ENCODE data around the gene SPTLC3.

The SPTLC3 gene

GRCh38 chr20:13101706-13102105 is 92.9 kb downstream of the SPTLC3 start:
- DNase-seq = no peak

DNA sequence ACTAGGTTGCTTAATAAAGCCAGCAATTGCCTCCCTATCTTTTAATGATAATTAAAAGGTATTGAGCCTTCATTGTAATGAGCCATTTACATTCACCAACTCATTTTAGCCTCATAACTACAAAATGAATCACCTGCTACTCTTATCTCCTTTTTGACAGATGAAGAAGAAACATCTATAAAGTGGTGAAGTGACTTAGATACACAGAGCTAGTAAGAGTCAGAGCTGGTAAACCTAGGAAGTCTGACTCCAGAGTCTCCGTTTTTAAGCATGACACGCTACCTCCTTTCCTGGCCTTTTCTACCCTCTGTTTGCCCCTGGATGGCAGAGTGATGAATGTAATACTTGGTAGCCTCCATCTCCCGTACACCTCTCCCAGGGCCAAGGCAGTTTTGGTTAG is 93.5 kb downstream of the SPTLC3 start:
- no peak for DNase-seq

DNA sequence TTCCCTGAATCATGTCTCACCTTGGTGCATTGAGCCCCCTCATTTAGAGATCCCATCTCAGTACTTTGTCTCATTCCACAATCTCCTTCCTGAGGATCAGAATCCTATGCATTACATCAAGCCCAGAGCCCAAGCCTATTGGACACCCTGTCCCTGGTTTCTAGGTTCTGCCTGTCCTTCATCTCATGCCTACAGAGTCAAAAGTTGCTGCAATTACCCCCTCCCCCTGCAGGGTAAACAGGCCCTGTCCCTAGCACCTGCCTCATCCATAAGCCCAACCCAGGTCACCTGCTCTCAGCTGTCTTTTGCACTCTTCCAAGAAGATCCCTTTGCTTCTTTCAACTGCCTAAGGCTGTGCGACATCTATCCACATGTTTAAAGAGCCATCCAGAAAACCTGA is 93.9 kb downstream of the SPTLC3 start:
- no peak for DNase-seq

- DNase-seq = no peak
Observed at GRCh38 chr20:13105039-13105438, 96.3 kb downstream of the SPTLC3 start.

DNA sequence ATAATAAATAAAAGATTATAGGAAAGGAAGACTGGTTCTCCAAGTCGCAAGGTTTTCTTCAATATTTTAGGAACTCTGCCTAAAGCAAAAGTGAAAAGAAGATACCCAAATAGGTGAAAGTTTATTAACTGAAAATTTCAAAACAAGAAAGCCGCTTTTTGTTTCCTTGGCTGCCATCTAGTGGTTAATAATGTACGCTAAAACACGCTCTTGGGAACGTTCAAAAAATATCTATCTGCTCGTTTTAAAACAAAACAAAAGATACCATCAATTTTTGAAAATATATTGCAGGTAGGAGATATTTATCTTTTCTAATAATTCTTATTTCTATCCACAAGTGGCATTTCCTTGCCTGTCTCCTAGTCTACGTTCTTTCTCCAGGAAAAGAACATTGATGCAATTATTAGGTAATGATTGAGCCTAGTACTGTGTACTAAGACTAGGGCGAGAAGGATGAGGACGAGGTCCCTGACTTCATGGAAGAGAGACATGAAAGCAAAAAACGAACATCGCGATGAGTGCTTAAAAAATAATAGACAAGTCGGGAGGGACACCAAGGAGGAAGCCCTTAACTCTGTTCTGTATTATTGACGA is 97.2 kb downstream of the SPTLC3 start:
- no peak for DNase-seq

DNA sequence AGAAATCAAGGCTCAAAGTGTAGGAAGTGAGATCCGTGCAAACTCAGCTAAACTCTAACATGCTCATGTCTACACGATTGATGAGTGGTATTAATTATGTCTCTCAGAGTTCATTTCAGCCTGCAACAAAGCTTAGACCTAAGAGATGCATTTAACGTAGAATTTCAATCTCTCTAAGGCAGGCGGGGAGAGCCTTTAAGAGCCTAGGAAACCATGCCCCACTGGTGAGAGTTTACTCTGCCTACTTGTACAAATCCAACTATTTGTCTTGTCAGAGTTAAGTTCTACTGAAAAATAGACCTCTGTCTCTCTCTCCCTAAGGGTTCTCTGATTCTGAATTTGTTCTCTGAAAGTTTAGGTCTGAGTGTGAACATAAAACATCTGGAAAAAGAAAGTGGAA is 100.9 kb downstream of the SPTLC3 start:
- DNase-seq = no peak

- no peak for DNase-seq
Observed at GRCh38 chr20:13110796-13111195, 102.0 kb downstream of the SPTLC3 start.

DNA sequence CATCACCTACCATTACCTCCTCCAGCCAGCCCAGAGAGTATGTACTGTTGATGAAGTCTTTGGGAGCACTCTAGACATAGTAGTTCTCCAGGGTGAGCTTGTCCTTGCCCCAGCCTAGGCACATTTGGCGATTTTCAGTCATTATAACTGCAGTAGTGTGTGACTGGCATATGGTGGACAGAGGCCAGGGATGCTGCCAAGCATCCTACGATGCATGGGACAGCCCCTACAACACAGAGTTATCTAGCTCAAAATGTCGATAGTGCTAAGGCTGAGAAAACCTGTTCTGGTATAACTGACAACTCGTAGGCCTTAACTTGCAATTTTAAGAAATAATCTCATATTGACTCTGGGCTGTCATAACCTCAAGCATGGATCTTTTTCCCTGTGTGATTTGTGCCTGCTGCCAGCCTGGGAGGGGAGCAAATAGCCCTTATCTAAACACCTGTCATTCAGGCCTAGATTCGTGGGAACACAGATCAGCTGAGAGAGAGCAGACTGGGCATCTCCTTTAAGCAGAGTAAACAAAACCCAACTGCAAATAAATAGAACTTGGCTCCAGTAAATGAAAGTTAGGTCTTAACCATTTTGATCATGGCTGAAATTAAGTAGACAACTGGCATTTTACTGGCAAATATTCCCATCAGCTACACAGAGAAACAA is 102.6 kb downstream of the SPTLC3 start:
- no peak for DNase-seq

DNA sequence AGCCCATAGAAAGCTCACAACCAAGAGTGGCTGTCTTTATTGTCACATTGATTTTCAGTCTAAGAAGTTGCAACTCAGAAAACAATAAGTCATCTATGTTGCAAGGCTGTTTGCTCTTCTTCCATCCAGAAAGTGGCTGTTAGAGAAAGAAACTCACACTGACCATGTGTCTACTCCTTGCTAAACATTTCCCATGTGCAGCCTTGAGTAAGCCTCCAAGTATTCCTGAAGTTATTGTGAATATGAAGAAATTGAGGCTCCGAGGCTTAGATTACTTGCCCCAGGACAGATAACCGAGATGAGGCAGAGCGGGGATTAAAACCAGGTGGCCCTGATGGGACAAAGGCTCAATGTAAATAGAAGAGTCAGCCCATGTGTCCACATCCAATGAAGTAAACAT is 105.0 kb downstream of the SPTLC3 start:
- DNase-seq = no peak

DNA sequence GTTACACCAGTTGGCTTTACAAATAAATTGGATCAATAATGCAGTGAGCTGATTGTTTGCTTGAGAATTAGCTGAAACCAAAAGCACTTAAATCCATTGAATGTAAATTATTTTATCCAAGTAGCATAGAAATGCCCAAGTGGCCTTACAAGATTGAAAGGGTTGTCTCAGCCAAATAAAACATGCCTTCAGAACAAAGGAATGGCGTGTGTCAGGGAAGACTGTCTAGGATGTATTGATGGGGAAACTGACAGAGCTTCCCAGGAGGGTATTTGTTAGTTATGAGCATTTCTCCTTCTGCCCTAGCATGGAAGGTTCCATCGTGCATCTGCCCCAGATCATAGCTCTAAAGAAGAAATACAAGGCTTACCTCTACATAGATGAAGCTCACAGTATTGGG is 108.4 kb downstream of the SPTLC3 start:
- no peak for DNase-seq

- no peak for DNase-seq
Observed at GRCh38 chr20:13118676-13119075, 109.9 kb downstream of the SPTLC3 start.

DNA sequence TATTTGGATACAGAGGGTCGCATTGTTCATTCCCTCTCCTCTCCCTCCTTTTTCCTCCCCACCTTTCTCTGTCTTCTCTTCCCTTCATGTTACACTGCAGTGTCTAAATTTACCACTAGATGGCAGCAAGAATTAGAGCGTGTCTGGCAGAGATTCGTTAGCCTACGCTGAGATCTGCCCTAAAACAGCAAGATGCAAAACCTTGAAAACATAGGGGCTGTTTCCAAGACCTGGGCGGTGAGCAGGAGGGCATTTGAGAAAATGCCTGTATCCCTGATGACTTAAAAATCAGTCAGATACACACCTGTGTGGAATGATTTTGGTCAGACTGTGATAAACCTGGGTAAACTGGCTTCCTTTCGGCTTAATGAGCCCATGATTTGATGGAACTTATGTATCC is 110.8 kb downstream of the SPTLC3 start:
- DNase-seq = no peak

- DNase-seq = no peak
Observed at GRCh38 chr20:13120471-13120870, 111.7 kb downstream of the SPTLC3 start.

- DNase-seq = no peak
Observed at GRCh38 chr20:13121840-13122515, 113.2 kb downstream of the SPTLC3 start.

- DNase-seq = no peak
Observed at GRCh38 chr20:13125486-13125885, 116.7 kb downstream of the SPTLC3 start.

GRCh38 chr20:13128173-13128572 is 119.4 kb downstream of the SPTLC3 start:
- no peak for DNase-seq

DNA sequence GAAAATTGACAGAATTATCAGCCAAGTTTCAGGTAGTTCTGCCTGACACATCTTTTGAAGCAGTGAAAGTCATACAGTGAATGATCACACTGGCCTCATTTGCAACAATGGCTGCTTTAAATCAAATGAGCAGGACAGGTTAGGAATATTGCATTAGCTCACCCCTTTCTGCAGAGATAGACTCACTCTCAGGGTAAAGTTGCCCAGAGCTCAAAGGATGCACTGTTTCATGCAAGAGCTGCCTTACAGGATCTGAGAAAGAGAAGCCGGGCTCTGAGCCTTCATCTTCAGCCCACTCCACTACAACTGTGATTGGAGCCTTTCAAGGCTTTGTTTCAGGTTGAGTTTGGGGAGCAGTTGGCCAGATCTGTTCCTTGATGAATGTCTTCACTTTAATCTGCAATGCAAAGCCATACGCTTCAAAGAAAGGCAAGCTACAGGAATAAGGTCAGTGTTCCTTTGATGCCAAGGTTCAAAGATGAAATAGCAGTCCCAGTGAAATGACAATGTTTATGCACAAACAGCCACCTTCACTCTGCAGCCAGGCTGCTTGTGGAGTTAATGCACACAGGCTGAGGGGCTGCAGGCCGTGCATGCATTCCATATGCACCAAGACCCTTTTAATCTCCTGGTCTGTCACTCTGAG is 121.4 kb downstream of the SPTLC3 start:
- no peak for DNase-seq

GRCh38 chr20:13130707-13131103 is 121.9 kb downstream of the SPTLC3 start:
- DNase-seq = no peak

DNA sequence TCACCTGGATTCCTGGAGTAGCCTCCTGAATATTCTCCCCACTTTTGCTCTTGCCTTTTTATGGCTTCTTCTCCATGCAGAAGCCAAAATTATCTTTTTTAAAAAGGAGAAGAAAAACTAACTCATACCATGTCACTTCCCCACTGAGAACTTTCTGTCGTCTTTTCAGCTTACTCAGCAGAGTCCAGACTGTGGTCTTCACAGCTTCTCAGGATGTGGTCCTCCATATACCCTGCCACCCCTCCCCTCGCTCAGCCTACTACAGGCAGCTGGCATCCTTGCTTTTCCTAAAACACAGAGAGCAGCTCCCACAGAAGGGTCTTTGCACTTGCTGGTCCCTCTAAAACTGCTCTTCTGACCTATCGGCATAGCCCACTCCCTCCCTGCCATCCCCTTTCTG is 122.9 kb downstream of the SPTLC3 start:
- DNase-seq = no peak

- no peak for DNase-seq
Observed at GRCh38 chr20:13139459-13140150, 130.8 kb downstream of the SPTLC3 start.

DNA sequence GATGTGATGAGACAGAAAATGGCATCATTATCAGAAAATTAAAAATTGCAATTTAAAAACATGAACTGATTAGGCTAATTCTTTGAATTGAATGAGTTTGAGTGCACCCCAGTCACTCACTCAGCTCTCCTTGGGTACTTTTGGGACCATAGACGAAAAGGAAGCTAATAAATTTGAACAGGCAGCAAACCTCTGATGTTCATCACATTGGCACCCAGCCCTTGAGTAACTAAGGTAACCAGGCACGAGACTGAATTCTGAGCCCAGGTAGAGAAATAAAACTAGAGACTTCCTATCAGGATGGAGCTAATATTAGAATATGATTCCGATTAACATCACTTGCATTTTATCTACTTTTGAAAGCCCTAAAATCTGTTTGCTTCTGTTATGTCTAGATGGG is 131.4 kb downstream of the SPTLC3 start:
- DNase-seq = no peak

- no peak for DNase-seq
Observed at GRCh38 chr20:13140775-13141174, 132.0 kb downstream of the SPTLC3 start.

GRCh38 chr20:13141546-13141945 is 132.8 kb downstream of the SPTLC3 start:
- DNase-seq = no peak

Data from NK-92 treated with Interleukin-12 subunit alpha and Interleukin-12 subunit beta, amount 100 ng/mL, for 24 hours (cell line).